Measurements from ENCODE around the gene SLC1A1.

The SLC1A1 gene

DNA sequence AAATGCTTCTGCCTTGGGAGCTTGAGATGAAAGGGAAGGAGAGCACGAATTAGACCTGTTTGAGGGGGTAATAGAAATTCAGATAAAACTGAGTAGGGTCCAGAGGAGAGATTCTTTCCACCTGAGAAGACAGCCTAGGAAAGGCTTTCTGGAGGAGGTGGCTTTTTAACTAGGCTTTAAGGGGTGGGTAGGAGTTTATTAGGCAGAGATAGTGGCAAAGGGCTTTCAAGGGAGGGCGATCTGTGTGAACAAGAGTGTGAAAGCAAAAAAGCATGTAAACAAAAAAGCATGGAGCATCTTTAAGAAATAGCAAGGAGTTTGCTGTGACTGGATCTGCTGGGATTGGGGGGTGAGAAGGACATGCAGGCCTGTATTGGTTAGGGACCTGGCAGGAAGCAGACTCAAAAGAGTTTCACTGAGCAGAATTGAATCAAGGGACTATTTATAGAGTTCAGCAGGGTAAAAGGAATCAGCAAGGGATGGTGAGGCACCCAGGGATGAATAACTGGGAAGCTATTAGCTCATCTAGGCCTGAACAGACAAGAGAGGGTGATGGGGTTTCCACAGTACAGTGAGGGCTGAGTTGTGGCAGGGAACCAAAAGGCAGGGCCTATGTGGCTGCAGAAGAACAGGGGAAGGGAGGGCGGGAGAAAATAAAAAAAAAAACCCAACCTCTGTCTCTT is 18.8 kb downstream of the SLC1A1 start:
- H3K4me3 ChIP-seq (replicated peaks; ENCODE audit: low read depth, low read length), result no peak overlapping the region
- TF ChIP-seq, protein P1, sequence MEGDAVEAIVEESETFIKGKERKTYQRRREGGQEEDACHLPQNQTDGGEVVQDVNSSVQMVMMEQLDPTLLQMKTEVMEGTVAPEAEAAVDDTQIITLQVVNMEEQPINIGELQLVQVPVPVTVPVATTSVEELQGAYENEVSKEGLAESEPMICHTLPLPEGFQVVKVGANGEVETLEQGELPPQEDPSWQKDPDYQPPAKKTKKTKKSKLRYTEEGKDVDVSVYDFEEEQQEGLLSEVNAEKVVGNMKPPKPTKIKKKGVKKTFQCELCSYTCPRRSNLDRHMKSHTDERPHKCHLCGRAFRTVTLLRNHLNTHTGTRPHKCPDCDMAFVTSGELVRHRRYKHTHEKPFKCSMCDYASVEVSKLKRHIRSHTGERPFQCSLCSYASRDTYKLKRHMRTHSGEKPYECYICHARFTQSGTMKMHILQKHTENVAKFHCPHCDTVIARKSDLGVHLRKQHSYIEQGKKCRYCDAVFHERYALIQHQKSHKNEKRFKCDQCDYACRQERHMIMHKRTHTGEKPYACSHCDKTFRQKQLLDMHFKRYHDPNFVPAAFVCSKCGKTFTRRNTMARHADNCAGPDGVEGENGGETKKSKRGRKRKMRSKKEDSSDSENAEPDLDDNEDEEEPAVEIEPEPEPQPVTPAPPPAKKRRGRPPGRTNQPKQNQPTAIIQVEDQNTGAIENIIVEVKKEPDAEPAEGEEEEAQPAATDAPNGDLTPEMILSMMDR (IDR thresholded peaks at IDR 0.05; ENCODE audit: low read length, missing control alignments), result no peak
- DNase-seq (ENCODE audit: low read depth), result peak; percentile 43

DNA sequence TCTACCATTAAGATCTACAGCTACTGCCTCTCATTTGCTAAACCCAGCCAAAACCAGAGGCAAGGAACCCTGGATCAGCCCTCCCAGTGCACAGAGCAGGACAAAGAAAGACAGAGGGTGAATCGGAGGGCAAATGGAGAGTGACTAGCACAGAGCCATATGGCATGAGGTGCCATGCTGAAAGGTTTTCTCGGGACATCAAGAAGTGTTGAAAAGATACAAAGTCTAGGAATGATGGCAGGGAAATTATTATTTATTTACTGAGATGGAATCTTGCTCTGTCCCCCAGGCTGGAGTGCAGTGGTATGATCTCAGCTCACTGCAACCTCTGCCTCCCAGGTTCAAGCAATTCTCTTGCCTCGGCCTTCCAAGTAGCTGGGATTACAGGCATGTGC is 19.3 kb downstream of the SLC1A1 start:
- DNase-seq (ENCODE audit: low read depth), result no peak
- TF ChIP-seq, protein P1 (IDR thresholded peaks at IDR 0.05; ENCODE audit: low read length, missing control alignments), result no peak
- no peak overlapping the region for H3K4me3 ChIP-seq (replicated peaks; ENCODE audit: low read depth, low read length)

DNA sequence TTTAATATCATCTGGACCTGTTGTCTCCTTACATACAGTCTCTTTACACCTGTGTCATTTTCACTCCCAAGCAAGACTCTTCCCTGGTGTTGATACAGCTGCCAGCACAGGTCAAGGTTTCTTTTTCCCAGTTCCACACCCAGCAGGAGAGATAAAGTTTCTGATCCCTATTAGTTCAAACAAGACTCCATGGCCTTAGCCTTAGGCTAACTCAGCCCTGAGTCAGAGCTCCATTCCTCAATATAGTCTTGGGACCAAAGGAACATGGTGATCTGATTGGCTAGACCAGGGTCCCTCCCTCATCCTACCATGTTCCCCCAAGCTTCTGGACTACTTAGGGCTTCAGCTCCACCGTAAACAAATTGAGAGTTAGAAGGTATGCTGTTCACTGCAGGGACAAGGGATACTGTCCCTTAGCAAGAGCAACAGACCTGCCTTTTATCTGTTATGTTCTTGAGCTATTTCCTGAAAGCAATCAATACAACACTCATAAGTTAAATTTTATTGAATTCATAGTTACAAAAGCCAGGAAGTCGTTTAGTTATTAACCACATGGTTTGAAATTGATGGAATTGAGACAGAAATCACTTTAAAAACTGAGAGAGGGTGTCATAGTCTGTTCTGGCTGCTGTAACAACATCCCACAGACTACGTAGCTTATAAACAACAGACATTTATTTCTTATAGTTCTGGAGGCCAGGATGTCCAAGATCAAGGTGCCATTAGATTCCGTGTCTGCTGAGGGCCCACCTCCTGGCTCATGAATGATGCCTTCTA is 20.5 kb downstream of the SLC1A1 start:
- TF ChIP-seq, protein P1 (IDR thresholded peaks at IDR 0.05; ENCODE audit: low read length, missing control alignments), result no peak
- no peak overlapping the region for H3K4me3 ChIP-seq (replicated peaks; ENCODE audit: low read depth, low read length)
- no peak for DNase-seq (ENCODE audit: low read depth)

DNA sequence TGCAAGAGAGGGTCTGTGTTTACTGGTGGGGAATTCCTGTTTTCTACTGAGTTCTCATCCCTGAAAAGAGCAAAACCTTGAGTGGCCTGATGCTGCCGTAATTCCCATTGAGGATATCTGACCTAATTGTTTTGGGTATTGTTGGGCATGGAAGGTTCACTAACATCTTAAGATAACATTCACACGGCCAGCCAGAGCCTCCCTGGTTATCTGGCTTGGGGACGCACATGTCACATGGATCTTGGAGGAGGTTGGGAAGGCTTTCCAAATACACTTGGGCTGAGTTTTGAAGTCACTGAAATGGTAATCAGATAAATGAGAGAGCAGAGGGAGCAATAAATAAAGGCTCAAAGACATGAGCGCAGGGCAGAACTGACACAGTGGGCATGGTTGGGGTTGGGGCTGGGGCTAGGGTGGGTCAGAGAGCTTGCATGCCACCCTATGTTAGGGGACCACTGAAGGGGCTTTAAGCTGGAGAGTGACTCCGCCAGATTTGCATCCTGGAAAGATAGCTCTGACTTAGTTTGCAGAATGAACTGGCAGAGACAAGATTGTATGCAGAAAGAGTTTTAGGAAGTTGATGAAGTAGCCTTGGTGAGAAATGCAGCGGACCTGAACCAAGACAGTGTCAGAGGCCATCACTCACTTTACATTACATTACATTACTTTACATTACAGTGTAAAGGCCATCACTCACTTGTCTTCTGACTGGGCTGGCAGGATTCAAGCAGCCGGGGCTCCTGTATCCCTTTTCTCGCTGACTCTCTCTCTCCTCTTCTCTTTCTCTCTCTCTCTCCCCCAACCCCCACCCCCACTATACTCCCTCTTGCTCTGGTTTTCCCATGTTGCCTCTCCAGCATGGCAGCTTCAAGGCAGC is 24.2 kb downstream of the SLC1A1 start:
- DNase-seq (ENCODE audit: low read depth), result no peak
- TF ChIP-seq, protein P1 (IDR thresholded peaks at IDR 0.05; ENCODE audit: low read length, missing control alignments), result no peak
- H3K4me3 ChIP-seq (replicated peaks; ENCODE audit: low read depth, low read length), result no peak overlapping the region

DNA sequence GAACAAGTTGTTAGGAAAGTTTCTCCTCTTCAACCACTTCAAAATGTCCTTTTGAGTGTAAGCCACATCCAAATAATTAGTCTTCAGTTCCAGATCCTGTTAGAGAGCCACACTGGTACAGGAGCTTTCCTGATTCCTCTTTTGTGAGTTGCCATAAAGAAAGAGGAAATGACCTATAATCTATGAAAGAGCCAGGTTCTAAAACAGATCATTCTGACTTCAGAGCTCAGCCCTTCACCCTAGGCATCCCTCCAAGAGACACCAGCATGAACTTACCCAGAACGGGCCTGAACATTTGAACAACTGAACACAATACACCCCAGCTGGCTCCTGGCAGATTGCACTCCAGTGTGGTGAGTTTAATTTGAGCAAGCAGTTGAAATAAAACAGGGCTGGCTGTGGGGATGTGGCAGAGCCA is 25.7 kb downstream of the SLC1A1 start:
- peak; percentile 43 for DNase-seq (ENCODE audit: low read depth)
- TF ChIP-seq, protein P1 (IDR thresholded peaks at IDR 0.05; ENCODE audit: low read length, missing control alignments), result no peak
- no peak overlapping the region for H3K4me3 ChIP-seq (replicated peaks; ENCODE audit: low read depth, low read length)

DNA sequence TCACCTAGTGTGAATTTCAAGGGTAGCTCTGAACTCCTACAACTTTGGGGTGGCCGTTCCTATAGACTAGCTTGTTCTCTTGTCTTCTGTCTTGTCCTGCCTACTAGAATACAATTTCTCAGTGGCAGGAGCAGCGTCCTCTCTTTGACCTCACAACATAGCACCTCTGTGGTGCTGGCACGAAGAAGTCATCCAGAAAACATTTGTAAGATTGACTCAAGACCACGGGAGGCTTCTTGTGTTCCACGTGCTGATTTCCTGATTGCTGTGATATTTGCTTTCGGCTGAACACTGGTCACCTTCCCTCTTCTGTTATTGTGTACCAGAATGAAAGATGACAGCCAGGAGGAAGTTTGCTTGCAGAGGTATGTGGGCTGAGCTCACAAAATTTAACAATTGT is 27.0 kb downstream of the SLC1A1 start:
- TF ChIP-seq, protein P1 (IDR thresholded peaks at IDR 0.05; ENCODE audit: low read length, missing control alignments), result no peak
- no peak for DNase-seq (ENCODE audit: low read depth)
- no peak overlapping the region for H3K4me3 ChIP-seq (replicated peaks; ENCODE audit: low read depth, low read length)
